Measurements from ENCODE around the gene SART1. TPM values are rescaled to one million over a fixed set of nuclear protein-coding genes. Genes with fewer than 3 reads are reported as not detected.
"Not testable (repeated sequence)": the region's sequence is repeated elsewhere in the genome, so short reads cannot be mapped to it uniquely, and the experiment has no call there.

The SART1 gene
- total RNA-seq, 1 donor from 2014 or later: 64.7 TPM

- H3K27me3 Mint-ChIP-seq (ENCODE audit: low read depth): peaks cover 4% of the 10 kb centered on the region
- no peaks in the 10 kb centered on the region for H3K36me3 Mint-ChIP-seq (ENCODE audit: low read depth)
- no peak for DNase-seq (ENCODE audit: low read depth, low spot score)
- no peak overlapping the region for H3K27ac Mint-ChIP-seq (ENCODE audit: unreplicated experiment)
- TF ChIP-seq CTCF (conservative IDR thresholded peaks at IDR 0.05): no peak
- no peak overlapping the region for H3K4me3 Mint-ChIP-seq
- no peaks in the 10 kb centered on the region for H3K9me3 Mint-ChIP-seq
- peaks cover 12% of the 10 kb centered on the region for H3K4me1 Mint-ChIP-seq
These were observed 13.9 kb upstream of the SART1 start for GRCh38 chr11:65947603-65948125.

- H3K9me3 Mint-ChIP-seq; H3K4me1 Mint-ChIP-seq; H3K27me3 Mint-ChIP-seq (ENCODE audit: low read depth); DNase-seq (ENCODE audit: low read depth, low spot score); H3K27ac Mint-ChIP-seq (ENCODE audit: unreplicated experiment); H3K4me3 Mint-ChIP-seq; H3K36me3 Mint-ChIP-seq (ENCODE audit: low read depth): not testable (repeated sequence)
These were observed 10.8 kb upstream of the SART1 start for GRCh38 chr11:65950711-65951110.

- H3K36me3 Mint-ChIP-seq (ENCODE audit: low read depth); H3K27me3 Mint-ChIP-seq (ENCODE audit: low read depth); DNase-seq (ENCODE audit: low read depth, low spot score); H3K9me3 Mint-ChIP-seq; H3K27ac Mint-ChIP-seq (ENCODE audit: unreplicated experiment); H3K4me1 Mint-ChIP-seq; H3K4me3 Mint-ChIP-seq: not testable (repeated sequence)
These were observed 9.9 kb upstream of the SART1 start for GRCh38 chr11:65951641-65952040.

- TF ChIP-seq CTCF (conservative IDR thresholded peaks at IDR 0.05): no peak
- Mint-ChIP-seq H3K9me3 (no peaks in the 10 kb centered on the region), H3K27me3 (ENCODE audit: low read depth) (peaks cover 4% of the 10 kb centered on the region), H3K36me3 (ENCODE audit: low read depth) (no peaks in the 10 kb centered on the region), H3K4me3 (no peak overlapping the region), H3K4me1 (no peaks in the 10 kb centered on the region), H3K27ac (ENCODE audit: unreplicated experiment) (no peak overlapping the region)
- DNase-seq (ENCODE audit: low read depth, low spot score): no peak
These were observed 9.4 kb upstream of the SART1 start for GRCh38 chr11:65952052-65952521.

- no peak for DNase-seq (ENCODE audit: low read depth, low spot score)
- H3K27ac Mint-ChIP-seq (ENCODE audit: unreplicated experiment): no peak overlapping the region
- H3K36me3 Mint-ChIP-seq (ENCODE audit: low read depth): no peaks in the 10 kb centered on the region
These were observed 8.1 kb upstream of the SART1 start for GRCh38 chr11:65953471-65953870.

GRCh38 chr11:65954771-65955170 is 6.8 kb upstream of the SART1 start:
- no peak overlapping the region for H3K4me3 Mint-ChIP-seq
- DNase-seq (ENCODE audit: low read depth, low spot score): no peak
- no peaks in the 10 kb centered on the region for H3K27me3 Mint-ChIP-seq (ENCODE audit: low read depth)
- H3K27ac Mint-ChIP-seq (ENCODE audit: unreplicated experiment): no peak overlapping the region
- no peak for TF ChIP-seq CTCF (conservative IDR thresholded peaks at IDR 0.05)
- no peaks in the 10 kb centered on the region for H3K36me3 Mint-ChIP-seq (ENCODE audit: low read depth)
- no peaks in the 10 kb centered on the region for H3K9me3 Mint-ChIP-seq
- no peaks in the 10 kb centered on the region for H3K4me1 Mint-ChIP-seq

More at GRCh38 chr11:65953471-65953870, 8.1 kb upstream of the SART1 start:
- no peak for TF ChIP-seq CTCF (conservative IDR thresholded peaks at IDR 0.05)
- Mint-ChIP-seq H3K27me3 (ENCODE audit: low read depth) (peaks cover under 1% of the 10 kb centered on the region), H3K4me1 (no peaks in the 10 kb centered on the region), H3K9me3 (no peaks in the 10 kb centered on the region), H3K4me3 (no peak overlapping the region)

All from neural crest cell (in vitro differentiated cells).